Lung (tissue), 12 donors: Measurements from ENCODE around the gene MYH6. TPM values are rescaled to one million over a fixed set of nuclear protein-coding genes. Genes with fewer than 3 reads are reported as not detected.
"Not testable (repeated sequence)": the region's sequence is repeated elsewhere in the genome, so short reads cannot be mapped to it uniquely, and the experiment has no call there.

Experiments
- ATAC-seq: fragments of 200-7000 bp; cut with Tn5 transposase; one replicate; pipeline ENCODE4 v1.9.1; 2020; ENCODE audit warnings: moderate number of reproducible peaks; ENCODE audit not compliant: insufficient read depth, low FRiP score
- DNase-seq, 3 donors: peaks; one replicate each; pipeline ENCODE4 v3.0.0-alpha.2; 2013 to 2017
- H3K27ac ChIP-seq, 2 donors: one replicate each; pipeline ENCODE4 v1.5.1; 2013; ENCODE audit warnings: mild to moderate bottlenecking in 2 of 2, moderate library complexity in 2 of 2, control low read depth in 1 of 2, inconsistent platforms in 1 of 2, low read depth in 1 of 2, low read length in 1 of 2
- H3K27me3 ChIP-seq, 3 donors: one replicate each; pipeline ENCODE4 v1.5.1; 2013; ENCODE audit warnings: low read length in 2 of 3; ENCODE audit not compliant: control insufficient read depth in 3 of 3, insufficient read depth in 3 of 3
- H3K36me3 ChIP-seq, 4 donors: one replicate each; pipeline ENCODE4 v1.5.1; 2013; ENCODE audit warnings: low read length in 4 of 4, mild to moderate bottlenecking in 1 of 4, moderate library complexity in 1 of 4; ENCODE audit not compliant: control insufficient read depth in 4 of 4, insufficient read depth in 4 of 4
- H3K4me1 ChIP-seq, 5 donors: one replicate each; pipeline ENCODE4 v1.5.1; 2013; ENCODE audit warnings: low read length in 5 of 5, mild to moderate bottlenecking in 2 of 5, moderate library complexity in 1 of 5; ENCODE audit not compliant: control insufficient read depth in 5 of 5, insufficient read depth in 5 of 5
- H3K4me3 ChIP-seq: one replicate; pipeline ENCODE4 v1.5.1; 2013; ENCODE audit warnings: mild to moderate bottlenecking, control low read depth, moderate library complexity
- H3K9ac ChIP-seq, 2 donors: one replicate each; pipeline ENCODE4 v1.5.1; 2013; ENCODE audit warnings: low read length in 2 of 2, control low read depth in 1 of 2; ENCODE audit not compliant: insufficient read depth in 1 of 2
- H3K9me3 ChIP-seq, 4 donors: one replicate each; pipeline ENCODE4 v1.5.1; 2013; ENCODE audit warnings: low read length in 3 of 4, mild to moderate bottlenecking in 1 of 4, moderate library complexity in 1 of 4; ENCODE audit not compliant: control insufficient read depth in 4 of 4, insufficient read depth in 3 of 4
- CTCF ChIP-seq: IDR thresholded peaks from 2 replicates; pipeline ENCODE4 v1.5.1; 2012; ENCODE audit warnings: mild to moderate bottlenecking; ENCODE audit errors: control extremely low read depth, extremely low read depth
- WGBS, 2 donors: extraction: QIAGEN DNeasy Blood & Tissue Kit; methylation state at CpG; one replicate each; pipeline ENCODE4 v1.1.7; 2013; 5-methylcytosine and 5-hydroxymethylcytosine counted together
- polyA plus RNA-seq, 2 donors: library from polyadenylated mRNA; stranded (reverse); fragments of 200-250 nt; gene quantifications; one replicate each; pipeline ENCODE4 v1.2.1, GENCODE V29; 2013
- total RNA-seq, 2 donors: library from RNA; depleted of rRNA in 1 of 2; stranded (reverse); fragments of >200 nt in 1 of 2; gene quantifications; one replicate each; pipeline ENCODE4 v1.2.1, GENCODE V29; 2014 to 2021
- donor health status: control.
- donor health status: control.
- donor health status: Bipolar disorder and iron deficiency.
- donor health status: healthy.
- donor health status: DM: yes; HTN: yes; CAD: no.

The MYH6 gene
- total and polyA plus RNA-seq, 4 donors, result 0.25 to 7.1 (median 0.28) TPM; not detected in 1

DNA sequence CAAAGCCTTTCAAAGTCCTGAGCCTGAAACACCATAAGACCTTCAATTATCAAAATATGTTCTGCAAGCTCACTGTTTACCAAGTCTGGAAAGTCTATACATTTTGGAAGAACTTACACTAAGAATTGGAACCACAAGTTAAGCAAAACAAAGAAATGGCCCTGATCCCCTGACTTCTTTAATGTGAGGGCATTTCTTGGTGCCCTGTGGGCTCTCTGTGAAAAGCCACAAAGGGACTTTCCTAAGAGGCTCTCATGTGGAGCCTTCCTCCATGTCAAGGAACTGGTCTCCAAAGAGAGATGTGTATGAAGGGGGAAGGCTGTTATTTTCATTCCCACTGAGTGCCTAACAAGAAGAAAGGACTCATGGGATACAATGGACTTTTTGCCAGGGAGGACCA is 13.5 kb upstream of the MYH6 start:
- TF ChIP-seq CTCF, result no peak
- H3K27ac ChIP-seq, result peak overlapping the region in 1 of 2 donors; percentile 65
- H3K4me3 ChIP-seq, result no peak overlapping the region
- H3K9me3 ChIP-seq, result no peaks in the 10 kb centered on the region
- no peak for ATAC-seq
- no peaks in the 10 kb centered on the region for H3K4me1 ChIP-seq
- no peaks in the 10 kb centered on the region for H3K36me3 ChIP-seq
- DNase-seq, result no peak
- H3K27me3 ChIP-seq, result no peaks in the 10 kb centered on the region
- no peak overlapping the region for H3K9ac ChIP-seq

- not testable (repeated sequence) for H3K27me3 ChIP-seq, H3K4me3 ChIP-seq, DNase-seq, H3K9ac ChIP-seq, H3K36me3 ChIP-seq, H3K9me3 ChIP-seq, H3K4me1 ChIP-seq, ATAC-seq
- peak overlapping the region in 1 of 2 donors; percentile 76 for H3K27ac ChIP-seq
- WGBS, 2 donors, result 60 to 64% methylated on average over 2 to 3 of the region's 17 CpGs
Measured at GRCh38 chr14:23419646-23420045, 11.6 kb upstream of the MYH6 start.

GRCh38 chr14:23418021-23418420 is 9.9 kb upstream of the MYH6 start:
- TF ChIP-seq CTCF, result no peak
- H3K27ac ChIP-seq, result peak overlapping the region in 1 of 2 donors; percentile 93
- H3K4me3 ChIP-seq, result no peak overlapping the region
- H3K9ac ChIP-seq, result no peak overlapping the region
- DNase-seq (no peak), ATAC-seq (no peak)
- 91 to 95% methylated on average over 21 of the region's 21 CpGs for WGBS, 2 donors
- no peaks in the 10 kb centered on the region for H3K27me3 ChIP-seq
- no peaks in the 10 kb centered on the region for H3K36me3 ChIP-seq
- no peaks in the 10 kb centered on the region for H3K9me3 ChIP-seq
- no peaks in the 10 kb centered on the region for H3K4me1 ChIP-seq

- not testable (repeated sequence) for ATAC-seq, H3K36me3 ChIP-seq, H3K4me3 ChIP-seq, H3K4me1 ChIP-seq, H3K9me3 ChIP-seq, H3K9ac ChIP-seq, H3K27me3 ChIP-seq, DNase-seq
- H3K27ac ChIP-seq, result peak overlapping the region in 1 of 2 donors; percentile 93
- 77 to 81% methylated on average over 12 of the region's 12 CpGs for WGBS, 2 donors
Measured at GRCh38 chr14:23417269-23417668, 9.2 kb upstream of the MYH6 start.

- Histone ChIP-seq H3K9me3 (no peaks in the 10 kb centered on the region), H3K36me3 (no peaks in the 10 kb centered on the region), H3K27me3 (no peaks in the 10 kb centered on the region), H3K4me1 (no peaks in the 10 kb centered on the region), H3K27ac (peak overlapping the region in 1 of 2 donors; percentile 93), H3K4me3 (no peak overlapping the region), H3K9ac (no peak overlapping the region)
- DNase-seq (no peak), ATAC-seq (no peak)
- 87 to 91% methylated on average over 11 of the region's 11 CpGs for WGBS, 2 donors
- no peak for TF ChIP-seq CTCF
Measured at GRCh38 chr14:23416801-23417200, 8.7 kb upstream of the MYH6 start.
